Neuronal stem cell (in vitro differentiated cells): Measurements from ENCODE around the gene MBP.

Experiments
- DNase-seq: peaks from one replicate; pipeline ENCODE4 v3.0.0-alpha.2; 2013; ENCODE audit warnings: low spot score
- H2AFZ ChIP-seq: one replicate; pipeline ENCODE4 v1.6.1; 2013; ENCODE audit warnings: mild to moderate bottlenecking, low read length, inconsistent platforms
- H2AK5ac ChIP-seq: 2 replicates; pipeline ENCODE4 v1.6.1; 2013; ENCODE audit warnings: low read depth, mild to moderate bottlenecking, inconsistent platforms, low read length, moderate library complexity, mixed read lengths
- H2BK120ac ChIP-seq: 2 replicates; pipeline ENCODE4 v1.6.1; 2013; ENCODE audit warnings: low read depth, mild to moderate bottlenecking, inconsistent platforms, low read length, moderate library complexity, mixed read lengths
- H2BK12ac ChIP-seq: one replicate; pipeline ENCODE4 v1.6.1; 2013; ENCODE audit warnings: low read length, inconsistent platforms
- H2BK15ac ChIP-seq: 2 replicates; pipeline ENCODE4 v1.6.1; 2013; ENCODE audit warnings: mild to moderate bottlenecking, low read length, inconsistent platforms, mixed read lengths
- H2BK5ac ChIP-seq: one replicate; pipeline ENCODE4 v1.6.1; 2013; ENCODE audit warnings: inconsistent platforms, mild to moderate bottlenecking, low read length, moderate library complexity
- H3K14ac ChIP-seq: one replicate; pipeline ENCODE4 v1.6.1; 2013; ENCODE audit warnings: low read length, inconsistent platforms
- H3K18ac ChIP-seq: 2 replicates; pipeline ENCODE4 v1.6.1; 2013; ENCODE audit warnings: low read length, inconsistent platforms
- H3K23ac ChIP-seq: 2 replicates; pipeline ENCODE4 v1.6.1; 2013; ENCODE audit warnings: low read depth, mild to moderate bottlenecking, mixed read lengths, low read length, inconsistent platforms; ENCODE audit not compliant: poor library complexity
- H3K27ac ChIP-seq: replicated peaks from 3 replicates; pipeline ENCODE4 v1.5.1; 2013; ENCODE audit warnings: low read length, inconsistent platforms
- H3K27me3 ChIP-seq, 3 experiments: 2 replicates each; pipeline ENCODE4 v1.6.1; 2013; ENCODE audit warnings: low read length in 3 of 3, mild to moderate bottlenecking in 2 of 3, inconsistent platforms in 1 of 3, low read depth in 1 of 3, mixed read lengths in 1 of 3, moderate library complexity in 1 of 3; ENCODE audit not compliant: control insufficient read depth in 3 of 3, insufficient read depth in 3 of 3
- H3K36me3 ChIP-seq, 2 donors: replicated peaks in 1 of 2; 2 replicates each; pipeline ENCODE4 v1.6.1; 2013; ENCODE audit warnings: low read length in 2 of 2; ENCODE audit not compliant: control insufficient read depth in 2 of 2, insufficient read depth in 2 of 2
- H3K4ac ChIP-seq: 2 replicates; pipeline ENCODE4 v1.6.1; 2013; ENCODE audit warnings: inconsistent platforms, mild to moderate bottlenecking, low read length, moderate library complexity
- H3K4me1 ChIP-seq, 2 donors: 1 replicate in 1 of 2; 2 replicates in 1 of 2; pipeline ENCODE4 v1.6.1; 2013; ENCODE audit warnings: low read length in 2 of 2, low read depth in 1 of 2; ENCODE audit not compliant: control insufficient read depth in 2 of 2, insufficient read depth in 1 of 2
- H3K4me2 ChIP-seq: one replicate; pipeline ENCODE4 v1.6.1; 2013; ENCODE audit warnings: mild to moderate bottlenecking, low read length, inconsistent platforms; ENCODE audit not compliant: insufficient read depth, poor library complexity, severe bottlenecking
- H3K4me3 ChIP-seq, 2 donors: 2 replicates each; pipeline ENCODE4 v1.5.1; 2013; ENCODE audit warnings: low read length in 2 of 2, mild to moderate bottlenecking in 2 of 2, inconsistent platforms in 1 of 2, moderate library complexity in 1 of 2
- H3K79me1 ChIP-seq: one replicate; pipeline ENCODE4 v1.6.1; 2013; ENCODE audit warnings: low read depth, mild to moderate bottlenecking, inconsistent platforms, low read length, moderate library complexity
- H3K9ac ChIP-seq: one replicate; pipeline ENCODE4 v1.6.1; 2013; ENCODE audit warnings: mild to moderate bottlenecking, low read depth, low read length, inconsistent platforms; ENCODE audit not compliant: poor library complexity
- H3K9me3 ChIP-seq, 2 donors: replicated peaks in 1 of 2; 2 replicates each; pipeline versions ENCODE3 to v1.6.1; 2013; ENCODE audit warnings: low read length in 2 of 2, mild to moderate bottlenecking in 2 of 2, inconsistent platforms in 1 of 2, low read depth in 1 of 2, mixed read lengths in 1 of 2, moderate library complexity in 1 of 2; ENCODE audit not compliant: control insufficient read depth in 2 of 2, insufficient read depth in 1 of 2
- H4K8ac ChIP-seq: one replicate; pipeline ENCODE4 v1.6.1; 2013; ENCODE audit warnings: low read depth, mild to moderate bottlenecking, inconsistent platforms, low read length, moderate library complexity
- H4K91ac ChIP-seq: one replicate; pipeline ENCODE4 v1.6.1; 2013; ENCODE audit warnings: low read length, low read depth, mild to moderate bottlenecking, inconsistent platforms; ENCODE audit not compliant: poor library complexity
- WGBS, 2 donors: extraction: QIAGEN DNeasy Blood & Tissue Kit; methylation state at CpG; one replicate each; pipeline ENCODE4 v1.1.7; 2013; ENCODE audit warnings: missing lambda C conversion rate in 2 of 2, mixed read lengths in 1 of 2; ENCODE audit not compliant: insufficient read length in 2 of 2, insufficient replicate concordance in 1 of 2; ENCODE audit errors: extremely low coverage in 2 of 2; 5-methylcytosine and 5-hydroxymethylcytosine counted together

MBP gene

DNA sequence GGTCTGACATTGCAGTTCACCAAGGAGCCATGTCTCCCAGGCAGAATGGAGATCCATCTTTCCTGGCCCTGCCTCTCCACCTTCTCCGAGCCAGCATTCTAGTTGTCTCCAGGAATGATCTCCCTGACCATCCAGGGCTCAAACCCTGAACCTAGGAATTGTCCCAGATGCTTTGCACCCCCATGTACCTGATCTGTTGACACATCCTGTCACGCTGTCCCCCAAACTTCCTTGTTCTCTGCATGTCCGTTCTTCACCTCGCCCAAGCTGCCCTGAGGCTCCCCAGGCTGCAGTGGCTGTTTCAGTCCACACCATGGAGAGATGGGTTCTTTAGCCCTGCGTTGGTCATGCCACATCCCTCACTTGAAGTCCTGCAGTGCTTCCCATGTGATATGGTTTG, 7.0 kb upstream of the MBP start:
- Histone ChIP-seq H3K9ac (no peak overlapping the region), H3K9me3 (peaks cover 0 to 8% of the 10 kb centered on the region in 2 donors), H3K23ac (no peak overlapping the region), H4K8ac (no peak overlapping the region), H3K4ac (no peak overlapping the region), H3K4me3 (peak overlapping the region in 1 of 2 donors; percentile 18), H3K4me2 (no peak overlapping the region), H2AK5ac (no peak overlapping the region), H3K27me3 (peaks cover 0 to 18% (median 0%) of the 10 kb centered on the region in 3 experiments), H2BK12ac (no peak overlapping the region), H2BK15ac (no peak overlapping the region), H2AFZ (no peak overlapping the region), H3K27ac (no peak overlapping the region), H3K36me3 (no peaks in the 10 kb centered on the region), H2BK5ac (no peak overlapping the region), H2BK120ac (no peak overlapping the region), H3K14ac (no peak overlapping the region), H4K91ac (no peak overlapping the region), H3K79me1 (no peaks in the 10 kb centered on the region), H3K4me1 (no peaks in the 10 kb centered on the region), H3K18ac (no peak overlapping the region)
- WGBS, 2 donors, result no CpG with 5 or more reads among the region's 5 CpGs
- DNase-seq, result no peak

DNA sequence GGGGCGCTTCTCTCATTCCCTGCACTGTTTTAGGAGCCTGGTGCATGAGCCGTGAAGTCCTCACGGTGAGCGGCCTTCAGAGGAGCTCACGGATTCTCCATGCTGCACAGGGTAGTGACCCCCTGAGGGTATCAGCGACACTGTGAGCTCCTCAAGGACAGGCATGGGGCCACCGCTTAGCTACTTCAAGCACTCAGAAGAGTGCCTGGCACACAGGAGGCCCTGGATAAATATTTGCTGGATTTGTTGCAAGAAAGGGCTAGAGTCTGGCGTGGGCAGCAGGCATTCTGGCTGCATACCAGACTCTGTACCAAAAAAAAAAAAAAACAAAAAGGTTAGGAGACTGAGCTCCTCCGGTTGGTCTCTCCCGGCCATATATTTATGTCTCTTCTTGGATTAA, 5.7 kb upstream of the MBP start:
- peaks cover 3 to 32% (median 8%) of the 10 kb centered on the region in 3 experiments for H3K27me3 ChIP-seq
- H3K14ac ChIP-seq, result no peak overlapping the region
- H3K27ac ChIP-seq, result no peak overlapping the region
- no peak overlapping the region for H4K91ac ChIP-seq
- H2BK15ac ChIP-seq, result no peak overlapping the region
- H2BK5ac ChIP-seq, result peak overlapping the region; percentile 27
- no peak overlapping the region for H2AFZ ChIP-seq
- peaks cover 0 to 7% of the 10 kb centered on the region in 2 donors for H3K9me3 ChIP-seq
- H3K18ac ChIP-seq, result no peak overlapping the region
- H3K23ac ChIP-seq, result no peak overlapping the region
- no CpG with 5 or more reads among the region's 10 CpGs for WGBS, 2 donors
- no peak overlapping the region for H4K8ac ChIP-seq
- H3K79me1 ChIP-seq, result no peaks in the 10 kb centered on the region
- no peaks in the 10 kb centered on the region for H3K4me1 ChIP-seq
- no peak overlapping the region for H3K9ac ChIP-seq
- no peak overlapping the region for H3K4me3 ChIP-seq
- DNase-seq, result no peak
- no peak overlapping the region for H2AK5ac ChIP-seq
- no peak overlapping the region for H3K4ac ChIP-seq
- H3K36me3 ChIP-seq, result no peaks in the 10 kb centered on the region
- no peak overlapping the region for H3K4me2 ChIP-seq
- H2BK12ac ChIP-seq, result no peak overlapping the region
- H2BK120ac ChIP-seq, result no peak overlapping the region

DNA sequence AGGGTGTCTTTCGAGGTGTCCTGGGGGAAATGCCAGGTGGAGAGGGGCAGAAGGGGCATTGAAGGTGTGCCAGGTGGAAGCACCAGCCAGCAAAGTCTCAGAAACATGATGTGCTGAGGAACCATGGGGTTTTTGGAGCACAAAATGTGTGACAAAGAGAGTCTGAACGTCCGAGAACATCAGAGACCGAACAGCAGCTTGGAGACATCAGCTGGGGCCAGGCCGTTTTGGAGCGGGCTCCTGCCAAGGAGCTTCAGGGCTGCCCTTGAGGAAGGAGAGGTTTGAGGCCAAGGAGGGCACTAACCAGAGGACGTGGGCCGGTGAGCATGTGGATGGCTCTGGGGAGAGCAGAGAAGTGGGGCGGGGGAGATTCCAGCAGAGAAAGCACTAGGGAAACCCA, 5.3 kb upstream of the MBP start:
- Histone ChIP-seq H2AK5ac (no peak overlapping the region), H2BK120ac (no peak overlapping the region), H4K8ac (no peak overlapping the region), H3K9ac (no peak overlapping the region), H3K4me3 (no peak overlapping the region), H3K4me2 (no peak overlapping the region), H3K27ac (no peak overlapping the region), H3K4me1 (no peaks in the 10 kb centered on the region), H2BK12ac (no peak overlapping the region), H3K23ac (no peak overlapping the region), H3K14ac (no peak overlapping the region), H4K91ac (no peak overlapping the region), H2AFZ (no peak overlapping the region), H3K4ac (no peak overlapping the region), H3K9me3 (peaks cover 0 to 4% of the 10 kb centered on the region in 2 donors), H2BK15ac (no peak overlapping the region), H3K79me1 (no peaks in the 10 kb centered on the region), H3K36me3 (no peaks in the 10 kb centered on the region), H3K18ac (peak overlapping the region; percentile 74), H3K27me3 (peaks cover 6 to 36% (median 13%) of the 10 kb centered on the region in 3 experiments), H2BK5ac (peak overlapping the region; percentile 27)
- WGBS, 2 donors, result no CpG with 5 or more reads among the region's 9 CpGs
- DNase-seq, result no peak

DNA sequence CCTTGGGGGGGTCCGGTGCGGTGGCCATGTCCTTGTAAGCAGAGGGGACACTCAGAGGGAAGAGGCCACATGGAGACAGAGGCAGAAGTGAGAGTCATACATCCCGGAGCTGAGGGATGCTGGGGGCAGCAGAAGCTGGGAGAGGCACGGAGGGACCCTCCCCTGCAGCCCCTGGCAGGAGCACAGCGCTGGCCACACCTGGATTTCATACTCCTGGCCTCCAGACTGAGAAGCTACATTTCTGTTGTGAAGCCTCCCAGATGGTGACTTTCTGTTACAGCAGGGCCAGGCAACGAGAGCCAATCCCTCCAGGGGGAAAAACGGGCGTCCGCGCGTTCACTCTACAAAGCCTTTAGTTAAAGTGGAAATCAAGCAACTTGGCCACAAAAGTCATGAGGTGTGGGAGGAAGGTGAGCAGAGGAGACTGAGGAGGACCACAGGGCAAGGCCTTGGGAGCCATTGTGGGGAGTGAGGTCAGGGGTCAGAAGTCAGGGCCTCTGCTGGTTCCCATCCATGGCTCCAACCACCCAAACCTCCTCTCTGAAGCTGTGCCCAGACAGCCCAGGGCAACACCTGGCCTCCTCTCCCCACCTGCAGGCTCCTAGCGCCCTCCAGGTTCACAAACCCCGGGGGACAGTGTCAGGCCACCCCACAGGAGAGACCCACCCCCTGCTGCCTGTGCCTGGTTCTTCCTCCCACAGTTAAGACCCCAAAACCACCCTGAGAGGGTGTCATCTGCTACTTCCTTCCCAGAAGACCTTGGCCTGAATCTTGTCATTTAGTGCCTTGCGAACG, 4.5 kb upstream of the MBP start:
- no peak overlapping the region for H3K14ac ChIP-seq
- no peak overlapping the region for H3K4ac ChIP-seq
- H3K23ac ChIP-seq, result no peak overlapping the region
- H2AFZ ChIP-seq, result no peak overlapping the region
- WGBS, 2 donors, result no CpG with 5 or more reads among the region's 15 CpGs
- peak overlapping the region; percentile 11 for H2AK5ac ChIP-seq
- H4K91ac ChIP-seq, result no peak overlapping the region
- H3K27me3 ChIP-seq, result peaks cover 10 to 44% (median 20%) of the 10 kb centered on the region in 3 experiments
- H3K27ac ChIP-seq, result no peak overlapping the region
- H3K18ac ChIP-seq, result peak overlapping the region; percentile 3
- peaks cover 0 to 4% of the 10 kb centered on the region in 2 donors for H3K9me3 ChIP-seq
- no peak overlapping the region for H2BK120ac ChIP-seq
- no peak overlapping the region for H2BK12ac ChIP-seq
- H3K4me2 ChIP-seq, result no peak overlapping the region
- H3K36me3 ChIP-seq, result no peaks in the 10 kb centered on the region
- H2BK15ac ChIP-seq, result no peak overlapping the region
- no peaks in the 10 kb centered on the region for H3K4me1 ChIP-seq
- no peaks in the 10 kb centered on the region for H3K79me1 ChIP-seq
- peak overlapping the region; percentile 27 for H2BK5ac ChIP-seq
- no peak overlapping the region for H3K9ac ChIP-seq
- no peak overlapping the region for H4K8ac ChIP-seq
- H3K4me3 ChIP-seq, result no peak overlapping the region
- DNase-seq, result no peak
